ENCODE data around the gene DLGAP1. TPM values are rescaled to one million over a fixed set of nuclear protein-coding genes. Genes with fewer than 3 reads are reported as not detected.
"Not testable (repeated sequence)": the region's sequence is repeated elsewhere in the genome, so short reads cannot be mapped to it uniquely, and the experiment has no call there.

DLGAP1 gene
- total and polyA plus RNA-seq, 5 donors = 0.11 to 0.31 (median 0.20) TPM; not detected in 1

DNA sequence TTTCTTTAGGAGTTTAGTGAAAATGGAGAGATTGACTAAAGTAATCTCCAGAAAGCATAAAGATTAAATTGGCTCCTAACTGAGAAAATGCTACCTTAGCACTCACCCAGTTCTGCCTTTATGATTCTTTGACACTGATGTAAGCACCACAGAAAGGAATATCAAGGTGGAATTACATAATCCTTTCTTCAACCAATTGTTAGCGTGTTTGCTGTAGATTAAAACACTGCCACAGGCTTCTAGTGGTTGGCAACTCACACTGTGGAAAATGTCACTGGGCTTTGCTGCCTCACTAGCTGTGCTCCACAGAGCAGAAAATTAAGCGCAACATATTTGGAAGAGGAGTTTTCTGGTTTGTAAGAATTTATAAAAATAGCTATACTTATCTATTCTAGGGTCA lies 104.1 kb downstream of the DLGAP1 start:
- Histone ChIP-seq H3K9me3 (ENCODE audit: control insufficient read depth, low read length) (no peaks in the 10 kb centered on the region), H3K27ac (ENCODE audit: low read length) (no peak overlapping the region), H3K4me1 (ENCODE audit: control insufficient read depth, insufficient read depth, low read length) (no peaks in the 10 kb centered on the region), H3K27me3 (ENCODE audit: control insufficient read depth, insufficient read depth) (no peaks in the 10 kb centered on the region), H3K4me3 (ENCODE audit: low read length) (no peak overlapping the region)
- 69% methylated on average over 2 of the region's 2 CpGs for WGBS
- intact Hi-C loops (cut with DNase I) = no loop called here
- ATAC-seq = no peak
- no peak for DNase-seq

DNA sequence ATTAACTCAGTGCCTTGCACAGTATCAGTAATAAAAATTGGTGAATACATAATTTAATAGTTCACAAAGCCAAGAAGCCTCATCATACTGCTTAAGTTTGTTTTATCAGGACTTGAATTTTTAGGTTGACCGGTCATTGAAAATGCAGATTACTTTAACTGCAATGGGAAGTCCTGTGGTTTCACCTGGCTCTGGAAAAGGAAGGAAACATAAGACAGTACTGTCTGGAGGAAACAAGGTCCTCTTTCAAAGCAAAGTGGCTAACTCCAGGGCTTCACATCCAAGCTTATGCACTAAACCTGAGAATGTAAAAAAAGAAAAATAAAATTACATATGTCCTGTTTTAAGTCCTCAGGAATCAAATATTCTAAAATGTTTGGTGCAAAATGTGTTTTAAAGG lies 119.7 kb downstream of the DLGAP1 start:
- no peaks in the 10 kb centered on the region for H3K9me3 ChIP-seq (ENCODE audit: control insufficient read depth, low read length)
- no peaks in the 10 kb centered on the region for H3K27me3 ChIP-seq (ENCODE audit: control insufficient read depth, insufficient read depth)
- no peak overlapping the region for H3K27ac ChIP-seq (ENCODE audit: low read length)
- no peaks in the 10 kb centered on the region for H3K4me1 ChIP-seq (ENCODE audit: control insufficient read depth, insufficient read depth, low read length)
- intact Hi-C loops (cut with DNase I) = no loop called here
- no peak for DNase-seq
- 65% methylated on average over 1 of the region's 1 CpG for WGBS
- H3K4me3 ChIP-seq (ENCODE audit: low read length) = no peak overlapping the region
- no peak for ATAC-seq

DNA sequence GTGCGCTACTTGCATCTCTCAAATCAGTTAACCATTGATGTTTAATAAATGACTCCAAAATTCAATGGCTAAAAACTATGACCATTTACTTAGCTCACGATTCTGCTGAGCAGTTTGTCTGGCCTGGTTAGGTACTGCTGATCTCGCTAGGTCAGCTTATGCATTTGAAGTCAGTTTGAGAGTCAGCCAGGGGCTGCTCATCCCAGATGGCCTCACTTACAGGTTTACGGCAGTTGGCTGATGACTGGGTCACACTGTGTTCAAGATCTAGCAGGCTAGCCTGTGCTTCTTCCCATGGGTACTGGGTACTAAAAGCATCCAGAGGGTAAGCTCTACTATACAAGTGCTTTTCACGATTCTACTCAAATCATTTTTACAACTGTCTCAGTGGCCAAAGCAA lies 122.1 kb downstream of the DLGAP1 start:
- Histone ChIP-seq H3K4me1 (ENCODE audit: control insufficient read depth, insufficient read depth, low read length) (no peaks in the 10 kb centered on the region), H3K27me3 (ENCODE audit: control insufficient read depth, insufficient read depth) (no peaks in the 10 kb centered on the region), H3K9me3 (ENCODE audit: control insufficient read depth, low read length) (no peaks in the 10 kb centered on the region), H3K27ac (ENCODE audit: low read length) (no peak overlapping the region), H3K4me3 (ENCODE audit: low read length) (no peak overlapping the region)
- 85% methylated on average over 5 of the region's 5 CpGs for WGBS
- intact Hi-C loops (cut with DNase I) = no loop called here
- no peak for ATAC-seq
- no peak for DNase-seq

DNA sequence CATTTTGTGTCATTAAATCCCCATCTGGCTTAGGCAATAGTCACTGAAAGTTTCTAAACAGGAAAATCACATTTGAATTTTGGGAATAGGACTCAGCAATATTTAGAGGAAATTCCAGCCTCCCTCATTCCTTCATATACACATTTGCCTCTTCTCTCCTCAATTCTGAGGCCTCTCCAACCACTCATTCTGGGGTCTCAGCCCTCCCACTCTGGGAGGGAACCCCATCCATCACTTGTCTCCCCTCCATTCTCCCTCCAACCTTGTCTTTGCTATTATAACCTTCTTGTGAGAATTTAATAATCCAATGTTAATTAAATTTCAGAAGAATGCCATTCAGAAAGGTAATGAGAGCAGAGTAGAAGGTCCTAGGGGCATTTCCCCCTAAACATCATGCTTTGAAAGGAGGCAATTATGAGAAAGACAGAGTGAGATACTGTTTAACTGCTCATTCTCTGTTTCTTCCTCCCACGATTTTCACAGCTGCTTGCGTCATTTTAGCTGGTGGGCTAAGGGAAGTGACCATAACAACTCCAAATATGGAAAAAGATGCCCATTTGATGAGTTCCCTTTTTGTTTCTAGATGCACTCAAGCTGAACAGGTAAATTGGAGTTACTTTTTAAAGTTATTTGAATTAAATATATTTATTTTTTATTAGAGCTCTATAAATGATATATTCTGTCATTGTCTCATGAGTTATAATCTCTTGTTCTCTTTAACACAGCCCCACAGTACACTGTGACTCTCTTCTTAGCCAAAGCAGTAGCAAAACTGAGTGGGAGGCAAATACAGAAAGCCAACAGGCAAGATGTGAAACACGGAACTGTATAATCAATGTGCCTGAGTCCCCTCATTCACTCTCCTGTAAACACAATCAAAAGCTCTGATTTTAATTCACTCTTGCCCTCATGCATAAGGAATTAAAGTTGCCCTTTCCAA lies 135.1 kb downstream of the DLGAP1 start:
- Histone ChIP-seq H3K4me1 (ENCODE audit: control insufficient read depth, insufficient read depth, low read length) (no peaks in the 10 kb centered on the region), H3K27ac (ENCODE audit: low read length) (no peak overlapping the region), H3K4me3 (ENCODE audit: low read length) (no peak overlapping the region), H3K27me3 (ENCODE audit: control insufficient read depth, insufficient read depth) (no peaks in the 10 kb centered on the region), H3K9me3 (ENCODE audit: control insufficient read depth, low read length) (no peaks in the 10 kb centered on the region)
- intact Hi-C loops (cut with DNase I) = no loop called here
- DNase-seq (no peak), ATAC-seq (no peak)
- WGBS = 47% methylated on average over 3 of the region's 3 CpGs

DNA sequence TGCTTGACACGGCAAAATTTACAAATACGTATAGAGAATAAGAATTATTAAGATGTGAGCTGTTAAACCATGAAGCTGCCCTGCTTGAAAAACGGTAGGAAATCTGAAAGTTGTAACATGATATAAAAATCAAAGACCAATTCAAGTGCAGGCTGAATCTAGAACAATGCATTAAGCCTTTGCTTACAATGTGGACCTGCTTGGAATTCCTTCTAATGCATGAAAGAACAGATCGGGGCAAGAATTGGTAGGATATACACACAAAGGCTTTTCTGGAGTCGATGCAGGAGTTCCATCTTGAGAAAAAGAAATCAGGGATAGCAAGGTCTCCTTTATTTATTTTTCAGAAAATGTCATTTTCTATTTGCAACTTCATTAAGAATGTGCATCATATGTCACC lies 136.8 kb downstream of the DLGAP1 start:
- intact Hi-C loops (cut with DNase I) = no loop called here
- Histone ChIP-seq H3K4me1 (ENCODE audit: control insufficient read depth, insufficient read depth, low read length) (no peaks in the 10 kb centered on the region), H3K4me3 (ENCODE audit: low read length) (no peak overlapping the region), H3K9me3 (ENCODE audit: control insufficient read depth, low read length) (no peaks in the 10 kb centered on the region), H3K27ac (ENCODE audit: low read length) (no peak overlapping the region), H3K27me3 (ENCODE audit: control insufficient read depth, insufficient read depth) (no peaks in the 10 kb centered on the region)
- DNase-seq (no peak), ATAC-seq (no peak)
- 78% methylated on average over 5 of the region's 5 CpGs for WGBS

DNA sequence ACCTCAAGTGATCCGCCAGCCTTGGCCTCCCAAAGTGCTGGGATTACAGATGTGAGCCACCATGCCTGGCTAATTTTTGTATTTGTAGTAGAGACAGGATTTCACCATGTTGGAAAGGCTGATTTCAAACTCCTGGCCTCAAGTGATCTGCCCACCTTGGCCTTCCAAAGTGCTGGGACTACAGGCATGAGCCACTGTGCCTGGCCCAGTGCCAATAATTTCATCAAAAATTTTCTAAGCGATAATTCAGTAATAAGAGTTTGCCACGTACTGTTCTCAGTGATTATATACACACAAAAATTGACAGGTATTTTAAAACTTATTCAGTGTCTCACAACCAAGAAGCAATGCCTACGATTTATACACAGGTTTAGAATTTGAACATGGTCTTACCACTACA lies 143.2 kb downstream of the DLGAP1 start:
- not testable (repeated sequence) for ATAC-seq

DNA sequence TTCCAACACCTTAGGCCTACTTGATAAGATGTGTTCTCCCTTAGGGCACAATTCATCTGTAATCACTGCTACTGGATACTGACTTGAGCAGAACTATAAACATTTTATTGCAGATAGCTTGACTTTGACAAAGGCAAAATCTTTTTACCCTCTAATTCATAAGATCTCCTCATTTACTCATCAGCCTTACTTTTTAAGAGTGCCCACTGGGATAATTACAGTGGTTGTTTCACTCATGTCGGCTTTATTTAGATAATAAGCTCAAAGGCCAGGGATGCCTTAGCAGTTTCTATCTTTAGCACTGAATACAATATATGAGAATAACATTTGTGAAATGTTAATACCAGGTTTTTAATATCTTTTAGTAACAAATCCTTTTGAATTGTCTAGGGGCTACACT lies 144.0 kb downstream of the DLGAP1 start:
- intact Hi-C loops (cut with DNase I) = no loop called here

More for the DNA sequence above, 143.2 kb downstream of the DLGAP1 start:
- WGBS = 91% methylated on average over 4 of the region's 4 CpGs
- H3K9me3 ChIP-seq (ENCODE audit: control insufficient read depth, low read length); H3K4me3 ChIP-seq (ENCODE audit: low read length); H3K27ac ChIP-seq (ENCODE audit: low read length); H3K4me1 ChIP-seq (ENCODE audit: control insufficient read depth, insufficient read depth, low read length); H3K27me3 ChIP-seq (ENCODE audit: control insufficient read depth, insufficient read depth); intact Hi-C loops (cut with DNase I); DNase-seq: not testable (repeated sequence)

DNA sequence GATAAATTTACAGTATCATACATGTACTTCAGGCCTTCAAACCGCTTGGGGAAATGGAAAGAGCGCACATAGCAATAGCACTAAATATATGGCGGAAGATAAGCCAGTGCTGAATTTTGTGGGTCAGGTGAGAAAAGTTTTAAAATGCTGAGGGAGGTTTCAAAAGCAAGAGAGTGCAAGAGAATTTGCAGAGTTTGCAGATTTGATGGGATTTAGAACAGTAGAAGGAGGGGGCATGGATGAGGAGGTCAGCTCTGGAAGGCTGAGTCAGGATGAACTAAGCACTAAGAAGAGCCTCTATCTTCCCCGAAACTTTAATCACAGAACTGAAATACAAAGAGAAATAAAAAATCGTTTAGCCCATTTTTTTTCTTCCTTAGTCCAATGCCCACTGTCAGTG lies 145.9 kb downstream of the DLGAP1 start:
- H3K9me3 ChIP-seq (ENCODE audit: control insufficient read depth, low read length) = no peaks in the 10 kb centered on the region
- WGBS = 78% methylated on average over 5 of the region's 5 CpGs
- DNase-seq (no peak), ATAC-seq (no peak)
- H3K27ac ChIP-seq (ENCODE audit: low read length) = no peak overlapping the region
- no peaks in the 10 kb centered on the region for H3K4me1 ChIP-seq (ENCODE audit: control insufficient read depth, insufficient read depth, low read length)
- no peaks in the 10 kb centered on the region for H3K27me3 ChIP-seq (ENCODE audit: control insufficient read depth, insufficient read depth)
- intact Hi-C loops (cut with DNase I) = no loop called here
- no peak overlapping the region for H3K4me3 ChIP-seq (ENCODE audit: low read length)

More for the DNA sequence above, 144.0 kb downstream of the DLGAP1 start:
- Histone ChIP-seq H3K4me3 (ENCODE audit: low read length) (no peak overlapping the region), H3K27ac (ENCODE audit: low read length) (no peak overlapping the region), H3K9me3 (ENCODE audit: control insufficient read depth, low read length) (no peaks in the 10 kb centered on the region), H3K27me3 (ENCODE audit: control insufficient read depth, insufficient read depth) (no peaks in the 10 kb centered on the region), H3K4me1 (ENCODE audit: control insufficient read depth, insufficient read depth, low read length) (no peaks in the 10 kb centered on the region)
- ATAC-seq = no peak
- 46% methylated on average over 1 of the region's 1 CpG for WGBS
- no peak for DNase-seq

DNA sequence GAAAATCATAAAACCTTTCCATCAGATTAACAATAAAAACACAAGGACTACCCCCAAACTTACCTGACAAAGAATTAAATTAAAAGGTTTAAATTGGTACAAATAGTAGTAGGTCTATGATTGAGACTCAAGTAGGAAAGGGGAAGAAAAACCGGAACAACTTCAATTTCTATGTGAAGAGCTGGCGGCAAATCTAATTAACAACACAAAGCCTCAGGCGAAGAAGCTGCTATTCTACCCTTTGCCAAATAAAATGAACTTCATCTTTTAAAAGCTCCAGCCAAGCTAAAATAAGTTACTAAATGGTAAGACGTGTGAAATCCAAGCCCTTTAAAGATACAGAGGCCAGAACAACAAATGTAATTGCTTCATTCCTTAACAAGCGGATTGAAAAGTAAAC lies 146.5 kb downstream of the DLGAP1 start:
- Histone ChIP-seq H3K4me1 (ENCODE audit: control insufficient read depth, insufficient read depth, low read length) (no peaks in the 10 kb centered on the region), H3K9me3 (ENCODE audit: control insufficient read depth, low read length) (no peaks in the 10 kb centered on the region), H3K4me3 (ENCODE audit: low read length) (no peak overlapping the region), H3K27me3 (ENCODE audit: control insufficient read depth, insufficient read depth) (no peaks in the 10 kb centered on the region), H3K27ac (ENCODE audit: low read length) (no peak overlapping the region)
- WGBS = 80% methylated on average over 5 of the region's 5 CpGs
- ATAC-seq (no peak), DNase-seq (no peak)
- intact Hi-C loops (cut with DNase I) = no loop called here

DNA sequence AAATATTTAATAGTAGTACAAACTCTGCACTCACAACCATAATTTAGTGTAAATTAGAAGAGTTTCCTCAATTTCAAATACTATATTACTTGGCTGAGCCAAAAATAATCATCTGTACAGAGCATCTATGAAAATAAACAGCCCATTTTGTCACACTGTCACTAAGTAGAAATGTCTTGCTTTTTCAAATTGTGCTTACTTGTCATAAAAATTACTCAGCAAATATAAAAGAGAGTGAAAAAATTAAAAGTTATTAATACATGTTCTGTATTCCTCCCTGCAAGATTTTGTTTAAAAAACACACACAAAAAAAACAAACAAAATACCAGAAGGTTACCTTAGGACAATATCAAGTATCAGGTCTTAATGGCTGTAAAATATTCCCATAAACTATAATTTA lies 155.7 kb downstream of the DLGAP1 start:
- DNase-seq (no peak), ATAC-seq (no peak)
- Histone ChIP-seq H3K9me3 (ENCODE audit: control insufficient read depth, low read length) (no peaks in the 10 kb centered on the region), H3K27ac (ENCODE audit: low read length) (no peak overlapping the region), H3K4me1 (ENCODE audit: control insufficient read depth, insufficient read depth, low read length) (no peaks in the 10 kb centered on the region), H3K4me3 (ENCODE audit: low read length) (no peak overlapping the region), H3K27me3 (ENCODE audit: control insufficient read depth, insufficient read depth) (no peaks in the 10 kb centered on the region)
- intact Hi-C loops (cut with DNase I) = no loop called here

DNA sequence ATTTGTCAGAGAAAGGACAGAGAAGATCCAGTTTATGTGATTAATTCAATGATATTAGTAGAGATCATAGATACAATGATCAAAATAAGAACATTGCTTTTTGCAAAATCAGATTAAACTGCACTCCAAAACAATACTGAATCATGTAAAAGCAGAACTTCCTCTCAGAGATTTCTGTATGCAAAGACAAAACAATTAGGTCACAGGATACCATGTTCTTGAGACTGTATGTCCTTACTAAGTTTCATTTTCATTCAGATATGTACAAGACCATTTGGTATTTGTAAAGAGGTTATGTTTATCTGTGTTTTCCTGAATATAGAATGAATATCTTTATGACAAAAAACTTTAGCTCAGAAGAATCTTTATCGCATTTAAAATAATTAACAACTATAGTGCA lies 161.8 kb downstream of the DLGAP1 start:
- intact Hi-C loops (cut with DNase I) = no loop called here
- ATAC-seq (no peak), DNase-seq (no peak)
- Histone ChIP-seq H3K4me1 (ENCODE audit: control insufficient read depth, insufficient read depth, low read length) (no peaks in the 10 kb centered on the region), H3K9me3 (ENCODE audit: control insufficient read depth, low read length) (no peaks in the 10 kb centered on the region), H3K4me3 (ENCODE audit: low read length) (no peak overlapping the region), H3K27me3 (ENCODE audit: control insufficient read depth, insufficient read depth) (no peaks in the 10 kb centered on the region), H3K27ac (ENCODE audit: low read length) (no peak overlapping the region)
- 97% methylated on average over 1 of the region's 1 CpG for WGBS
